ENCODE data around the gene BLOC1S3.

Gene BLOC1S3, protein sequence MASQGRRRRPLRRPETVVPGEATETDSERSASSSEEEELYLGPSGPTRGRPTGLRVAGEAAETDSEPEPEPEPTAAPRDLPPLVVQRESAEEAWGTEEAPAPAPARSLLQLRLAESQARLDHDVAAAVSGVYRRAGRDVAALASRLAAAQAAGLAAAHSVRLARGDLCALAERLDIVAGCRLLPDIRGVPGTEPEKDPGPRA

DNA sequence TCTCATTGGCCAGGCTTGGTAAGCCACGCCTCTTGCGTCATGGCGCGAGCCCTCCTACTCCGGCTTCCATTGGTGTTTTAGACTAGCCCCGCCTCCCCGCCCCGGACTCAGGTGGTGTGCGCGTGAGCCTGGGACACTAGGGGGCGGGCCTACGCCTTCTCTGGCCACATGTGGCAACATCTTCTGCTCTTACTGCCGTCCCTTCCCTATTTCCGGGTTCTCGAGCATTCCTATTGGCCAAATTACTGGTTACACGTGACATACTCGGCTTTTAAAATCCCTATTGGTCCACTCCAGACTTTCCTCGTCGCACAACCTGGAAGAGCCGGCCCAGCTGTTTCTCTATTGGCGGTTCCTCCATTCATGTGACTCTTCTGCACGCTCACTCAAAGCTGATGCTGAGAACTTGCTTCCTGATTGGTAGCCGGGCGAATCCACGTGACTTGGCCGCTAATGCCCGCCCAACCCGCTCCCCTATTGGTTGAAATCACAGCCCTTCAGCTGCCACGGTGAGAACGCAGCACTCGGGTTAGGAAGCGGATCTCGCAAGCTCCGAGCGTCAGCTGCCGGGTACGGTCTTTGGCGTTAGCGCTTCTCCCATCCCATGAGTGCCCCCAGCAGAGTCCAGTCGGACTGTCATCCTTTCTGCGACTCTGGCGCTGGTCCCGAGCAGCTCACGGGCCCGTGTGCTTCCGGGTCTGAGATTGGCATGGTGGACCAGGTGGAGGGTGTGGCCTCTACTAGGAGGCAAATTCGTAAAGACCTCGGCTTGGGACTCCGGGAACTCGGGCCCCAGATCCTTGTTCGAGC, at the start of gene BLOC1S3:
BLOC1S3 (plus strand) TSS at position 523 of the 810 bp plus-strand sequence. CDS start 513 bp downstream, outside the sequence.
- peak; percentile 100 for DNase-seq (ENCODE audit: low read depth)

DNA sequence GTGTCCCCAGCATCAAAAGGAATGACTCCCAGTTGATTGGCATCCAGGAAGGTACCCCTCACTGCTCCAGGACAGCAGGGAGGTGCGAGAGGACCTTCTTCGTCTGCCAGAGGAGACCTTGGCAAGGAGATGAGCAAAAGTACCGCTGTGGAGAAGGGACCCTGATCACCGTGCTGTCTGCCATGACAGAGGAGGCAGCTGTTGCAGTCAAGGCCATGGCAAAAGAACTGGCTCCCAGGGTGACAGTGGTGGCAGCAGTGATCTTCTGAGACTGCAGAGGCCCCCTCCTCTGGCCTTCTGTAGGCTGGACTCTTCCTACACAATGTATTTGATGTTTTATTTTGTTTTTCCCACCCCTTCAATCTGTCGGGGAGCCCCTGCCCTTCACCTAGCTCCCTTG, 49.8 kb upstream of the BLOC1S3 start:
- no peak for DNase-seq (ENCODE audit: low read depth)

DNA sequence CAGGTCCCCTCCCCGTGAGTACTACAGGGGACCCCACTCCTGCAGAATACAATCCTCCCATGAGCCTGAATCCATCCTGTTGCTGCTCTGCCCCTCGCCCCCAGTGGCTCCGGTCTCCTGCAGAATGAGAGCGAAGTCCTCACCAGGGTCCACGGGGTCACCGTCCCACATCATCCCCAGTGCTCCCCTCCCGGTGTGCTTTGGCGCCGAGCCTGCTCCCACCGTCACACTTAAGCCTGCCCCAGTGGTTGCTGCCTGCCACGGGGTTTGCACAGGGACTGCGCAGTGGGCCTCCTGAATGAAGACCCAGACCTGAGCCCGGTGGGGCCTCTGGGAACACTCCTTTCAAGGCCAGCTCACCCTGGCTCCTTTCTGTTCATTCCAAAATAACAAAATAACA, 48.3 kb upstream of the BLOC1S3 start:
- no peak for DNase-seq (ENCODE audit: low read depth)

DNA sequence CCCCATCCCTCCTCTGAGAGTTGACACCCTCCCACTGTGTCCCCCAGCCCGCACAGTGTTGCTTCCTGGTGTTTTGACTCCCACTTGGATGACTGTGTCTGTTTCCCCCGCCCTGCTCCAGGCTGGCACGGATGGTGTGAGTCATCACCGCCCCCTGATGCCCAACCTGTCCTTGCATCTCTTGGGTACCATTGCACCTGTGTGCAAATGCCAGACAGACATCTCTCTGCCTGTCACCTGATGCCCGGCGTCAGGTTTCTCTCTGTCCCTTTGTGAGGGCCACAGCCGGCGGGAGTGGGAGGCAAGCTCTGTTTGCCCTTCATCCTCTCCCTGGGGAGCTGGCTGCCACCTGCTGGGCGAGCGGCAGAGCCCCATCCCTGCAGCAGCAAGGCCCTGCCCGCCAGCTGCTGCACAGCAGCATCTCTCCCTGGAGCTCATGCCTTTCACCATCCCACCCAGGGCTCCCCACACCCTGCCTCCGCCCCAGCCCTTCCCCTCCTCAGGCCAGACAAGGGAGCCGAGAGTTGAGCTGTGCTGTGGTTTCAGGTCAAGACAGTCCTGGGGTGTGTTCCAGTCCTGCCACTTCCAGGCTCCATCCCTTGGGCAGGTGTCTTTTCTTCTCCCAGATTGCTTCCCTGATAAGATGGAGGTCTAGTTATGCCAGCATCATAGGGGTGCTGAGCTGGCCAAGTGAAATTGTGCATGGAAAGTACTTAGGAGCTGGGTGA, 47.5 kb upstream of the BLOC1S3 start:
- DNase-seq (ENCODE audit: low read depth): no peak

DNA sequence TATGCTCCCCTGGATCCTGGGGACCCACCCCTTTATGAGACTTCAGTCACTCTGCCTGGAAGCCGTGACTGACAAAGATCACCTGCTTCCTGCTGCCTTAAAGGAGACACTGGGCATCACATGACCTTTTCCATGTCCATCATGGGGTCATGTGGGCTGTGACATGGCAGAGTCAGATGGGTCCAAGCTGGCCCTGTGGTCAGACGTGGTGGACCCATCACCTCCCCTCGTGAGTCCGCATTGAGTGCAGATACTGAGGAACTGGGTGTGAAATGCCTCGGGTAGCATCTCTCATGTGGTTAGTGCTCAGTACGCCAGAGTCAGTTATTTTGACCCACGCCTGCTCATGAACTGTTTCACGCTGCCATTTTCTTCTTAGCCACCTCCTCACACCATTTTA, 44.9 kb upstream of the BLOC1S3 start:
- DNase-seq (ENCODE audit: low read depth): no peak

DNA sequence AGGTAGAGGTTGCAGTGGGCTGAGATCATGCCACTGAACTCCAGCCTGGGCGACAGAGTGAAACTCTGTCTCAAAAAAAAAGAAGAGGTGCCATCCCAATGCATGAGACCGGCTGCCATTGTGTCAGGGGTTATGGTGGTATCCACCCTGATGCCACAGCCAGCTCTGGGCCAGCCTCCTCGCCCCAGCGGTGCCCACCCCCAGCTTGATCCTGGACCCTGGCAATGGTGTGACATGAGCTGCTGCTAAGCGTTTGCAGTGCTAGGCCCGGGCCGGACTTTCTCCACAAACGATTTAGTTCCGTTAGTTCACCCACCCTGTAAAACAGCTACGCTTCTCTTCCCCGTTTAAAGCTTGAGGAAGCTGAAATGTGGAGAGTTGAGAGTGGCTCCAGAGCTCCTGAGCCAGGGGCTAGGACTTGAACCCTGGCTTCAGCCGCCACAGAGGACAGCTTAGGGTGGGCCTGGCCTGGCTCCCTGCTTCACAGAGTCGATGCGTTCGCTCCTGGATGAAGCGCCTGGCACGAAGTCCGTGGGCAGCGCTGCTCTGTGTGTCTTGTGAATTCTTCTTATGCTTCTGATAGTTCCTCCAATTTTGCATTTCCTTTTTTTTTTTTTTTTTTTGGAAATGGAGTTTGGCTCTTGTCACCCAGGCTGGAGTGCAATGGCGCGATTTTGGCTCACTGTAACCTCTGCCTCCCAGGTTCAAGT, 43.3 kb upstream of the BLOC1S3 start:
- DNase-seq (ENCODE audit: low read depth): no peak

DNA sequence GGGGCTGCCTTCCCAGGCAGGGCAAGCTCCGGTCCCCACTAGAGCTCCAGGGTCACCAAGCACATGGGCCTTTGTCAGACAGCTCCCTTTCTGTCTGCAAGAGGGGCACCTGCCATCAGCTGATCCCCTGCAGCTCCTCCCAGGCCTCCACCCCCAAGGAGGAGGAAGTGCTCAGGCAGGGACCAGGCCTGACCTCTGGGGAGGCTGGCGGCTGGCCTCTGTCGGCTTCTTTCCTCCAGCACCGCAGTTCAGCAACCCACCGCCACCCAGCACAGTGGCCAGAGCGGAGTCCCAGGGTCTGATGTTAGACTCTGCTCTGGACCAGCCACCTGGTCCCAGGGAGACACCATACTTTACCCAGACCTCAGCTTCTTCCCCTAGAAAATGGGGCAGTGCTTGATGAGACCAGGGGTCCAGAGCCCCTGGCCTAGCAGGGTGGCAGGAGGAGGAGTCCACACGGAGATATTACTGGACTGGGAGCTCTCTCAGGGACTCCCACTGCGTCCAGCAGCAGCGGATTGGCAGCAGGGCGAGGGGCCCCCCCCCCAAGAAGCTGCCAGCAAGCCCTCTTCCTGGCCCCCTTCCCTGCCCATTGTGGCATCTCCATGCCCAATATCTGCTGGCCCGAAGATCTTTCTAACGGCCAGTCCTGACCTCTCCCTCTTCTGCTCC, 41.9 kb upstream of the BLOC1S3 start:
- DNase-seq (ENCODE audit: low read depth): no peak

DNA sequence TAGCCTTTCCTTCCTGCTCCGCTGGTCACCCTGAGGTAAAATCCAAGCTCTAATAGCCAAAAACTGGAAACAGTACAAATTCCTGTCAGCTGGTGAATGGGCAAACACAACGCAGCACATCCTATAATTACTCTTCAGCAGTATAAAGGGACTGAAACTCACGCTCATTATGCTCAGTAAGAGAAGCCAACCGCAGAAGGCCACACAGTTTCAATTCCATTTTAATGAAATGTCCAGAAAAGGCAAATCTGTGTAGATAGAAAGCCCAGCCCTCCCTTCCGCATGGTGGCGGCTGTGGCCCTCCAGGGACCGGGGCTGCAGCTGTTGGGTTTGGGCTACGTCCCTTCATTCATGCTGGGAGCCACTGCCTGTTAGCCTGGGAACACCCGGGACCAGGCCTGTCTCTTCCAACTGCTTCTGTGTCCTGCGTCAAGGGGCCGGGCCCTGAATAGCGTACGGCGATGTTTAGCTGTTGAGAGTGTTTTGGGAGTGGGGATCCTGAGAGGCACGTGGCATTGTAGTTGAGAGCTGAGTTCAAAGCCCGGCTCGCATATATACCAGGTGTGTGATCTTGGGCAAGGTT, 41.3 kb upstream of the BLOC1S3 start:
- DNase-seq (ENCODE audit: low read depth): no peak

DNA sequence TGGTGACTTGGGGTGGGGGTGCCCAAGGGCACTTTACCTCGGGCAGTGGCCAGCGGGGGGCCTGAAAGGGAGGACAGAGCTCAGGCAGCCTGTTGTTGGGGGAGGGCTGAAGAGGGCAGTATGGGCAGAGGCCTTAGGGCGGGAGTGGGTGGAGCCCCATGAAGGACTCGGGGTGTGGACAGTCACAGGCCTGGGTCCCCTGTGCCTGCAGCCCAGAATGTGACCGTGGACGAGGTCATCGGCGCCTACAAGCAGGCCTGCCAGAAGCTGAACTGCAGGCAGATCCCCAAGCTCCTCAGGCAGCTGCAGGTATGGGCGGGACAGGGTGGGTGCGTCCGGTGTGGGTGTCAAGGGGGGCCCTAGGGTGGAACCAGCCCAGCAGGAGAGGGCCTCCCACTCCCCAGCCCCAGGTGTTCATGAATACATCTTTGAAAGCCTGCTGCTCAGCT, 40.3 kb upstream of the BLOC1S3 start:
- DNase-seq (ENCODE audit: low read depth): no peak

DNA sequence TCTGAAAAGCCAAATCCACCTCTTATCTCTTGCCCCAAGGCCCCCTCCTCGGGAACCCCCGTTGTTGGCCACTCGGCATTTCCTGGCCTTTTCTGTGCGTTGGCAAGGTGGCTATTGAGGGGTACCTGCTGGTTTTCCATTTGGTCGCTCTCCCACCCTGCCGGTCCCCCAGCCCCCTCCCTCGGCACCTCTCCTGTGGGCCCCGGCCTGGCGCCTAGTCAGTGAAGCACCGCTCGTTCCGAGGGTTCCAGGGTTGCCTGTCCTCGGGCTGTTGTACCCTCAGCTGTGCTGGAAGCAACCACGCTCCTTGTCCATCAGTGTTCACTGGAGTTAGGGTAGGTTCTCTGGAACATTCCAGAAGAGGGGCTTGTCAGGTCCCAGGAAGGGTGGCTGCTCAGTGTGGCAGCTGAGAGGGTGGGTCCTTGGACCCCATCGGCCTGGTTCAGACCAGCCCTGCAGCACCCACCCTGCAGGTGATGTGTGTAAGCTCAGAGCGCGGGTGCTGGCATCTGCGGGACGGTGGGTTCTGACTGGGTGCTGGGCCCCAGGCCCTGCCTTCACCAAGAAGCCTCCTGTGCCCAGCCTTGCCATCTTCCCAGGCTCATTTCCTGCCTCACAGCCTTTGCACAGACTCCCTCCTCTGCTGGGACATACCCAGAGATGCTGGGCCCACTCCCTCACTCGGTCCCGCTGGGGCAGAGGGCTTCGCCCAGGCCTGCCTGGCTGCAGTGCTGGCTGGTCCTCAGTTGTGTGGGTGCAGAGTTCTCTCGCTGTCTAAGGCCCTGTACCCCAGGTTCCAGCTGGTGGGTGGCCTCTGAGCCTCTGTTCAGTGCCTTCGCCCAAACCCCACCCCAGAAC, 39.1 kb upstream of the BLOC1S3 start:
- no peak for DNase-seq (ENCODE audit: low read depth)

DNA sequence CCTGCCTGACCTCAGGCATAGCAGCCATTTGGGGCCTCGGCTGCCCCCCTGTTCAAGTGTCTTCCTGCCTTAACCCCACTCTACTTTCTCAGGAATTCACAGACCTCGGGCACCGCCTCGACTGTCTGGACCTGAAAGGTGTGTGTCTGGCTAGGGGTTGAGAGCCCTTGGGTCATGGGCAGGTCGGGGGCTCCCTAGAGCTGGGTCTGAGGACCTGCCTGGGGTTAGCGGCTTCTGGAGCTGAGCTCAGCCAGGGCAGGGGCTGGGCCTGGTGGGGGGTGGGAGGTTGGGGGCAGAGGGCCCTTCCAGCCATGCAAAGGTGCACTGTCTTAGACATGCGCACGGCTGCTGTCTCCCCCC, 38.5 kb upstream of the BLOC1S3 start:
- DNase-seq (ENCODE audit: low read depth): no peak

DNA sequence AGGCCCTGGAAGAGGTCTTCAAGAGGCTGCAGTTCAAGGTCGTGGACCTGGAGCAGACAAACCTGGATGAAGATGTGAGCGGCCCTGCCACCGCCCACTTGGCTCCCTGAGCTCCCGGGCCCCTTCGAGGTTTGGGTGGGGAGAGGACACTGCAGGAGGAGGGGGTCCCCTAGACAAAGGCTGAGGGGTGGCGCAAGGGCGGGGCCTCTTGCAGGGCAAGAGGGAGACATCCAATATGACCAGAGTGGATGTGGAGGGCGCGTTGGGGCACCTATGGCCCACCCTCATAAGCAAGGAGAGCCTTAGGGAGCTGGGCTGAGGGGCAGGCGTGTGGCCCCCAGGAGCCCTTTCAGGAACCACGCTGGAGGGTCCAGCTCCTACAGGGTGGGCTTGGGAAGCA, 38.1 kb upstream of the BLOC1S3 start:
- DNase-seq (ENCODE audit: low read depth): no peak

DNA sequence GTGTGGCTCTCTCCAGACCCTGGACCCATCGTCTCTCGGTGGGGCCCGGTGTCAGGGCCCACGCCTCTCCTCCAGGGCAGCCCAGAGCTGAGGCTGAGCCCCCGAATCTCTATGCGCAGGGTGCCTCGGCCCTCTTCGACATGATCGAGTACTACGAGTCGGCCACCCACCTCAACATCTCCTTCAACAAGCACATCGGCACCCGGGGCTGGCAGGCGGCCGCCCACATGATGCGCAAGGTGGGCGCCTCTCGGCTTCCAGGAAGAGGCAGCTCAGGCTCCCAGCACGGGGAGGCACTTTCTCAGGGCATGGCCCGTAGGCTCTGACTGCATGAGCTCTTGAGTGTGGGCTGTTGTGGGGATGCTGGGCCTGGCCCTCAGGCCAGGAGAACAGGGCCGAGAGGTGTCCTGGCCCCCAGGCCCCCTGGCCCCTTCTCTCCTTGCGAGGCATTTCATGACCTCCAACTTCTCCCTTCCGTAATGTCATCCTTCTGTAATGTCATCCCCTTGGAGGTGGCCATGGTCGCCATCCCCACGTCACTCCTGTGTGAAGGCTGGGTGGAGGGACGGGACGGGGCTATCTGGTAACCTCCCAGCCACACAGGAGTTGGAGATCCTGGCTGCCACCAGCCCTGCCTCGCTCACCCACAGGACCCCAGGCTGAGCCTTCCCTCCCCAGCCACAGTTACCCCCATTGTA, 37.2 kb upstream of the BLOC1S3 start:
- DNase-seq (ENCODE audit: low read depth): no peak

DNA sequence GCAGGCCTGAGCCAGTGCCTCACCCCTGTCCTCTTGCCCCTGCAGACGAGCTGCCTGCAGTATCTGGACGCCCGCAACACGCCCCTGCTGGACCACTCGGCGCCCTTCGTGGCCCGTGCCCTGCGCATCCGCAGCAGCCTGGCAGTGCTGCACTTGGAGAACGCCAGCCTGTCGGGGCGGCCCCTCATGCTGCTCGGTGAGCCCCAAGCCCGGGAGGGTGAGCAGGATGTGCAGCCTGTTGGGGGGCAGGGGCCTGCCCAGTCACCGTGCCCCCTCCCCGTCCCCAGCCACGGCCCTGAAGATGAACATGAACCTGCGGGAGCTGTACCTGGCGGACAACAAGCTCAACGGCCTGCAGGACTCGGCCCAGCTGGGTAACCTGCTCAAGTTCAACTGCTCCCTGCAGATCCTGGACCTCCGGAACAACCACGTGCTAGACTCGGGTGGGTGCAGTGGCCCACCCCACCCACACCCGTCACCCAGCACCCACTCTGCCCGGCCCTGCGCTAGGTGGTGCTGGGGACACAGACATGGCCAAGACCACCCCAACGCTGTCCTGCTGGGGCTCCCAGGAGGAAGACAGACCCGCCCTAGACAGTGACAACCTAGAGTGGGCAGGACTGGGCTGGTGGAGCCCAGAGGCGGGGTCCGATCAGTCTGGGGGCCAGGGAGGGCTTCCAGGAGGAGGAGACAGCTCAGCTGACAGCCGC, 36.4 kb upstream of the BLOC1S3 start:
- DNase-seq (ENCODE audit: low read depth): no peak

DNA sequence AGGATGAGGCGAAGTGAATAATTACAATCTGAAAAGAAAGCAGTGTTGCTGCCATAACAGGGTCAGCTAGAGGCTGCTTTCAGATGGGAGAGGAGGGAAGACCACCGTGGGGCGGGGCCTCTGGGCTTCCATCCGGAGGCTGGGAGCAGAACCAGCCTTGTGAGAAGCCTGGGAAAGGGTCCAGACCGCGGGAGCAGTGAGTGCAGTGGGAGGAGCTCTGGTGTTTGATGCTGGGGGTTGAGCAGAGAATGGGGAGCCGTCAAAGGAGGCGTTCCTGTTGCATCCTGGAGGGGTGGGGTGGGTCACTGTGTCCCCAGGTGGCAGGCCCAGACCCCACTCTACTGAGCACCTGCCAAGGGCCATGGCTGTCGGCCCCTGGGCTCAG, 35.9 kb upstream of the BLOC1S3 start:
- DNase-seq (ENCODE audit: low read depth): no peak

DNA sequence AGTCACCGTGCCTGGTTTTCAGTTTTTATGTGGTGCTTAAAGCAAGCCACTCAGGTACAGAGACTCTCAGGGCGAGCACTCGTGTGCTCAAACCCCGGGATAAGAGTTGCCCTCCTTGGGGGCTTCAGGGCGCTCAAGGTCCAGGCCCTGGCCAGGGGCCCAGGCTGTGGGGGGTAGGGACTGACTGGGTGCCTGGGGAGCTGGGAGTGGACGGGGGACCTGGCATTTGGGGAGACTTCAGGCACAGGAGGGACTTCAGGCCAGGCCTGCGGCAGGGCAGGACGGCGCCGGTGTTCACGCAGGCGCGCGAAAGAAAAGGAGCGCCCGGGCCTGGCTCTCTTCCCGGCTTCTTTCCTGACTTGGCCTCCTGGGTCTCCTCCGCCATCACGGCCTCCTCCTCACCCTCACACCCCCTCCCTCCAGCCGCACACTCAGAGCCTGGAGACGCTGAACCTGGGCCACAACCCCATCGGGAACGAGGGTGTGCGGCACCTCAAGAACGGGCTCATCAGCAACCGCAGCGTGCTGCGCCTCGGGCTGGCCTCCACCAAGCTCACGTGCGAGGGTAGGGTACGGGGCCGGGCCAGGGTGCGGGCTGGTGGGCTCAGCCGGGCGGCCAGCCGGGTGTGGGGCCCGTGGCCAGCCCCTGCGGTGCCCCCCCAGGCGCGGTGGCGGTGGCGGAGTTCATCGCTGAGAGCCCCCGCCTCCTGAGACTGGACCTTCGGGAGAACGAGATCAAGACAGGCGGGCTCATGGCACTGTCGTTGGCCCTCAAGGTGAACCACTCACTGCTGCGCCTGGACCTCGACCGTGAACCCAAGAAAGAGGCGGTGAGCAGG, 33.9 kb upstream of the BLOC1S3 start:
- DNase-seq (ENCODE audit: low read depth): no peak

DNA sequence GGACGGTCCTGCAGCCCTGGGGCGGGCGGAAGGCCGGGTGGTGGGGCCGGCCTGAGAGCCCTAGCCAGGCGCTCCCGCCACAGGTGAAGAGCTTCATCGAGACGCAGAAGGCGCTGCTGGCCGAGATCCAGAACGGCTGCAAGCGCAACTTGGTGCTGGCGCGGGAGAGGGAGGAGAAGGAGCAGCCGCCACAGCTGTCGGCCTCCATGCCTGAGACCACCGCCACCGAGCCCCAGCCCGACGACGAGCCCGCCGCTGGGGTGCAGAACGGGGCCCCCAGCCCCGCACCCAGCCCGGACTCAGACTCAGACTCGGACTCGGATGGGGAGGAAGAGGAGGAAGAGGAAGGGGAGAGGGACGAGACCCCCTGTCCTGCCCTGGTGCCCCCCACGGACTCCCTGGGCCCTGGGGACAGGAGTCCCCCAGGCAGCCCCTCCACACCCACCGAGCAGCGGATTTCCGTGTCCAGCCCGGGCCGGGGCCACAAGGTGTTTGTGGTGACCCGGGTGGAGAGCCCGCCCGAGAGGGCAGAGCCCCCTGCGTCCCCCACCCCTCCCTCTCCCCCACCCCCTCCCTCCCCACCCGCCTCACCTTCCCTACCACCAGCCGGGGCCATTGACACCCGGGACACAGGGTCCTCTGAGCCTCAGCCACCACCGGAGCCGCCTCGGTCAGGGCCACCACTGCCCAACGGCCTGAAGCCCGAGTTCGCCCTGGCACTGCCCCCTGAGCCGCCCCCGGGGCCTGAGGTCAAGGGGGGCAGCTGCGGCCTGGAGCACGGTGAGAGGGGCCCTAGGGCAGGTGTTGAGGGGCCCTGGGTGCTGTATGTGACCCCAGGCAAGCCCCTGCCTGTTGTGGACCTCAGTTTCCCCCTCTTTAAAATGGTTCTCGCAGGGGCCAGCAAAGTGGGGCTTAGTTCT, 33.1 kb upstream of the BLOC1S3 start:
- DNase-seq (ENCODE audit: low read depth): no peak

Measured in activated T-cell treated with anti-CD3 and anti-CD28 coated beads for 48 hours (primary cell).